ENCODE data around the gene HNRNPUL2. TPM values are rescaled to one million over a fixed set of nuclear protein-coding genes. Genes with fewer than 3 reads are reported as not detected.
A peak's percentile ranks its signal among the peaks of the same experiment; 100 is the strongest.

Gene HNRNPUL2
- total RNA-seq (9.2 and 14.5 TPM in 2 replicates), polyA plus RNA-seq (18.8 and 26.4 TPM in 2 replicates), polyA minus RNA-seq (ENCODE audit: low replicate concordance) (15.6 and 16.1 TPM in 2 replicates)
- polyA plus RNA-seq (2012) = 56.0 and 65.2 TPM in 2 replicates

DNA sequence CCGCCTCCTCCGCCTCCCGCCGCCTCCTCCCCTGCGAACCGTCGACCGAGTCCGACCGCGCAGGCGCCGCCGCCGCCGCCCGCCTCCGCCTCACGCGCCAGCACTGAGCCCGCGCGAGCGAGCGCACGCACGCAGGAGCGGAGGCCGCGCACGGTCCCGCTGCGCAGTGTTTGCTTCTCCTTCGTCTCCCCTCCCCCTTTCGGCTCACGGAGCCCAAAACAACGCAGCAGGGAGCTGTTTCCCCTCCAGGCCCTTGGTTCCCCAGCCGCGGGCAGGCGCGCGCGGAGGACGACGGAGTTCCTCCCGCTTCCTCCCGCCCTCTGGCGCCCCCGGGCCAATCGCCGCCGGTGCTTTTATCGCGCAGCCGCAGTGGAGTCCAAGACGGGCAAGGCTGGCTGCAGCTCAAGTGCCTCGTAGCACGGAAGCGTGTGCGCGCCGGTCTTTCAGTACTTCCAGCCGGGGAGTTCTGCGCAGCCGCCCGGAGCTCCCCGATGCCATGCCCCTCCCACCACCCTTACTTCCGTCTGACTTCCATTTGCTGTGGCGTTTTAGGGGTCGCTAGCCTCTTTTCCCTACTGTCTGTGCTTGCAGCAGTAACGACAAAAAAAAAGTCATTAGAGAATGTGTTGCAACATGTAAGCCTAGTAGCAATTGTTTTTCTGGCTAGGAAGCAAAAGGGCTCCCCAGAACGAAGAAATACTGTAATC, at the start of gene HNRNPUL2:
TSS of gene HNRNPUL2 (minus strand) at position 293 of the 707 bp plus-strand sequence. CDS start 301 bp downstream, outside the sequence.
- Histone ChIP-seq H3K9ac (ENCODE audit: insufficient read depth, low read length) (peak within 1 kb of the TSS; percentile 85), H4K20me1 (ENCODE audit: control insufficient read depth, extremely low read depth, insufficient read depth, low read length) (peaks cover 4% of the 10 kb centered on the region), H3K79me2 (ENCODE audit: control insufficient read depth, insufficient read depth, low read length) (peaks cover 77% of the 10 kb centered on the region)

GRCh38 chr11:62775646-62776045, 48.4 kb upstream of the HNRNPUL2 start:
- H3K4me3 ChIP-seq (replicated peaks in 1 of 4; ENCODE audit: control extremely low read depth in 1 of 4, insufficient read depth in 1 of 4, low read depth in 3 of 4, low read length in 4 of 4) = no peak overlapping the region
- peaks cover 12% of the 10 kb centered on the region for H3K79me2 ChIP-seq (ENCODE audit: control insufficient read depth, insufficient read depth, low read length)
- H3K4me1 ChIP-seq (ENCODE audit: control insufficient read depth, extremely low read depth, insufficient read depth, low read length) = peaks cover 3% of the 10 kb centered on the region
- H3K36me3 ChIP-seq (ENCODE audit: control insufficient read depth, insufficient read depth, low read length) = peaks cover 10% of the 10 kb centered on the region
- no peak overlapping the region for H3K27ac ChIP-seq (ENCODE audit: insufficient read depth, low read length)
- H2AFZ ChIP-seq (ENCODE audit: low read length) = no peak overlapping the region
- no peak overlapping the region for H3K4me2 ChIP-seq (ENCODE audit: extremely low read depth, insufficient read depth, low read length)
- H3K27me3 ChIP-seq (ENCODE audit: control insufficient read depth, insufficient read depth, low read length) = no peaks in the 10 kb centered on the region
- no peak for DNase-seq (ENCODE audit: low read depth in 2 of 2)
- no peaks in the 10 kb centered on the region for H4K20me1 ChIP-seq (ENCODE audit: control insufficient read depth, extremely low read depth, insufficient read depth, low read length)
- no peaks in the 10 kb centered on the region for H3K9me3 ChIP-seq (ENCODE audit: control insufficient read depth, insufficient read depth, low read depth, low read length)
- no peak for TF ChIP-seq EZH2 (IDR thresholded peaks at IDR 0.05; ENCODE audit: low read length, missing control alignments)
- TF ChIP-seq, protein P1, sequence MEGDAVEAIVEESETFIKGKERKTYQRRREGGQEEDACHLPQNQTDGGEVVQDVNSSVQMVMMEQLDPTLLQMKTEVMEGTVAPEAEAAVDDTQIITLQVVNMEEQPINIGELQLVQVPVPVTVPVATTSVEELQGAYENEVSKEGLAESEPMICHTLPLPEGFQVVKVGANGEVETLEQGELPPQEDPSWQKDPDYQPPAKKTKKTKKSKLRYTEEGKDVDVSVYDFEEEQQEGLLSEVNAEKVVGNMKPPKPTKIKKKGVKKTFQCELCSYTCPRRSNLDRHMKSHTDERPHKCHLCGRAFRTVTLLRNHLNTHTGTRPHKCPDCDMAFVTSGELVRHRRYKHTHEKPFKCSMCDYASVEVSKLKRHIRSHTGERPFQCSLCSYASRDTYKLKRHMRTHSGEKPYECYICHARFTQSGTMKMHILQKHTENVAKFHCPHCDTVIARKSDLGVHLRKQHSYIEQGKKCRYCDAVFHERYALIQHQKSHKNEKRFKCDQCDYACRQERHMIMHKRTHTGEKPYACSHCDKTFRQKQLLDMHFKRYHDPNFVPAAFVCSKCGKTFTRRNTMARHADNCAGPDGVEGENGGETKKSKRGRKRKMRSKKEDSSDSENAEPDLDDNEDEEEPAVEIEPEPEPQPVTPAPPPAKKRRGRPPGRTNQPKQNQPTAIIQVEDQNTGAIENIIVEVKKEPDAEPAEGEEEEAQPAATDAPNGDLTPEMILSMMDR (conservative IDR thresholded peaks at IDR 0.05 in 1 of 2, IDR thresholded peaks at IDR 0.05 in 1 of 2; ENCODE audit: low read depth in 1 of 2, low read length in 2 of 2) = no peak
- H3K9ac ChIP-seq (ENCODE audit: insufficient read depth, low read length) = no peak overlapping the region

More for the DNA sequence above, at the start of gene HNRNPUL2:
- H3K4me2 ChIP-seq (ENCODE audit: extremely low read depth, insufficient read depth, low read length) = peak within 1 kb of the TSS; percentile 96
- H3K4me3 ChIP-seq (replicated peaks in 1 of 4; ENCODE audit: control extremely low read depth in 1 of 4, insufficient read depth in 1 of 4, low read depth in 3 of 4, low read length in 4 of 4) = peak within 1 kb of the TSS; percentile 63 to 99 (median 94)
- peak within 1 kb of the TSS; percentile 92 for H3K27ac ChIP-seq (ENCODE audit: insufficient read depth, low read length)
- no peaks in the 10 kb centered on the region for H3K27me3 ChIP-seq (ENCODE audit: control insufficient read depth, insufficient read depth, low read length)
- H3K9me3 ChIP-seq (ENCODE audit: control insufficient read depth, insufficient read depth, low read depth, low read length) = no peaks in the 10 kb centered on the region
- DNase-seq (ENCODE audit: low read depth in 2 of 2) = peak; percentile 99
- H3K36me3 ChIP-seq (ENCODE audit: control insufficient read depth, insufficient read depth, low read length) = peaks cover 3% of the 10 kb centered on the region
- TF ChIP-seq, protein P1 (conservative IDR thresholded peaks at IDR 0.05 in 1 of 2, IDR thresholded peaks at IDR 0.05 in 1 of 2; ENCODE audit: low read depth in 1 of 2, low read length in 2 of 2) = peak in 1 of 2 donors; percentile 10
- TF ChIP-seq EZH2 (IDR thresholded peaks at IDR 0.05; ENCODE audit: low read length, missing control alignments) = no peak
- H3K4me1 ChIP-seq (ENCODE audit: control insufficient read depth, extremely low read depth, insufficient read depth, low read length) = peaks cover 4% of the 10 kb centered on the region
- peak within 1 kb of the TSS; percentile 97 for H2AFZ ChIP-seq (ENCODE audit: low read length)

DNA sequence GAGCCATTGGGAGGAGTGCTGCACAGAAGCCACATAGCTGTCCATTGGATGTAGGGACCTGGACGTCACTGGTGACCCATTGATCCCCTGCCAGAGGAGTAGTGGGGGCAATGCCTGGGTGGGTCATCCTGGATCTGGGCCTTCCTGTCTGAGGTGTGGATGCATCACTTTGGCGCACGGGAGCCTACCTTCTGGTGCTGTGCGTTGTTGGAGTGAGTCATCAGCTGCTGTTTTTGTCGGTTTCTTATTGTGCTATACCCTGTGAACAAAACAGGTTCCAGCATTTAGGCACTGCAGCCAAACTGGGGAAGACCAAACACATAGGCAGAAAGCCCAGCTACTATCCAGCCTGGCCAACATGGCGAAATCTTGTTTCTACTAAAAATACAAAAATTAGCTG, 47.1 kb upstream of the HNRNPUL2 start:
- Histone ChIP-seq H3K4me3 (replicated peaks in 1 of 4; ENCODE audit: control extremely low read depth in 1 of 4, insufficient read depth in 1 of 4, low read depth in 3 of 4, low read length in 4 of 4) (no peak overlapping the region), H3K27me3 (ENCODE audit: control insufficient read depth, insufficient read depth, low read length) (no peaks in the 10 kb centered on the region), H4K20me1 (ENCODE audit: control insufficient read depth, extremely low read depth, insufficient read depth, low read length) (no peaks in the 10 kb centered on the region), H3K27ac (ENCODE audit: insufficient read depth, low read length) (no peak overlapping the region), H2AFZ (ENCODE audit: low read length) (no peak overlapping the region), H3K9ac (ENCODE audit: insufficient read depth, low read length) (no peak overlapping the region), H3K9me3 (ENCODE audit: control insufficient read depth, insufficient read depth, low read depth, low read length) (no peaks in the 10 kb centered on the region), H3K4me1 (ENCODE audit: control insufficient read depth, extremely low read depth, insufficient read depth, low read length) (peaks cover 6% of the 10 kb centered on the region), H3K36me3 (ENCODE audit: control insufficient read depth, insufficient read depth, low read length) (peaks cover 10% of the 10 kb centered on the region), H3K79me2 (ENCODE audit: control insufficient read depth, insufficient read depth, low read length) (peaks cover 12% of the 10 kb centered on the region), H3K4me2 (ENCODE audit: extremely low read depth, insufficient read depth, low read length) (no peak overlapping the region)
- no peak for DNase-seq (ENCODE audit: low read depth in 2 of 2)
- TF ChIP-seq EZH2 (IDR thresholded peaks at IDR 0.05; ENCODE audit: low read length, missing control alignments) = no peak
- TF ChIP-seq, protein P1 (conservative IDR thresholded peaks at IDR 0.05 in 1 of 2, IDR thresholded peaks at IDR 0.05 in 1 of 2; ENCODE audit: low read depth in 1 of 2, low read length in 2 of 2) = no peak
